GM18499 (cell line): ENCODE data around the gene APEH.

Experiments used
- ATAC-seq: cut with Tn5 transposase; IDR thresholded peaks from one replicate; pipeline ENCODE4 v1.9.1; 2021; ENCODE audit warnings: moderate number of reproducible peaks; ENCODE audit not compliant: insufficient read depth, unreplicated experiment

Gene APEH

GRCh38 chr3:49722896-49723295 is 48.7 kb downstream of the APEH start:
- ATAC-seq = no peak

GRCh38 chr3:49723296-49723627 is 49.1 kb downstream of the APEH start:
- ATAC-seq = no peak

- ATAC-seq = peak; percentile 43
These were observed 49.7 kb downstream of the APEH start, which contains the start of gene GMPPB for GRCh38 chr3:49723628-49724551. Gene GMPPB (minus strand): TSS chr3:49723951. CDS start chr3:49723726, 225 bp downstream.

GRCh38 chr3:49724586-49724985 is 50.4 kb downstream of the APEH start:
- ATAC-seq = no peak

GRCh38 chr3:49725906-49726681 is 51.9 kb downstream of the APEH start:
- ATAC-seq = no peak

- ATAC-seq = no peak
These were observed 53.2 kb downstream of the APEH start for GRCh38 chr3:49727154-49727923.

- no peak for ATAC-seq
These were observed 53.8 kb downstream of the APEH start for GRCh38 chr3:49727924-49728361.

- ATAC-seq = no peak
These were observed 55.9 kb downstream of the APEH start for GRCh38 chr3:49729966-49730609.

- no peak for ATAC-seq
These were observed 58.4 kb downstream of the APEH start for GRCh38 chr3:49732597-49732996.

- no peak for ATAC-seq
These were observed 59.4 kb downstream of the APEH start for GRCh38 chr3:49733551-49733950.
